Fibroblast of lung (primary cell): Measurements from ENCODE around the gene NEGR1.

Source experiments
- CTCF ChIP-seq, 2 donors: IDR thresholded peaks in 1 of 2; conservative IDR thresholded peaks in 1 of 2; 1 replicate in 1 of 2; 2 replicates in 1 of 2; pipeline ENCODE4 v1.5.1; 2011 to 2012; ENCODE audit warnings: low read length in 2 of 2, control low read depth in 1 of 2, inconsistent platforms in 1 of 2, low read depth in 1 of 2, mild to moderate bottlenecking in 1 of 2
- EZH2 ChIP-seq: IDR thresholded peaks from 2 replicates; pipeline ENCODE4 v1.5.1; 2012; ENCODE audit warnings: low read length, control low read depth, mild to moderate bottlenecking; ENCODE audit errors: missing control alignments

DNA sequence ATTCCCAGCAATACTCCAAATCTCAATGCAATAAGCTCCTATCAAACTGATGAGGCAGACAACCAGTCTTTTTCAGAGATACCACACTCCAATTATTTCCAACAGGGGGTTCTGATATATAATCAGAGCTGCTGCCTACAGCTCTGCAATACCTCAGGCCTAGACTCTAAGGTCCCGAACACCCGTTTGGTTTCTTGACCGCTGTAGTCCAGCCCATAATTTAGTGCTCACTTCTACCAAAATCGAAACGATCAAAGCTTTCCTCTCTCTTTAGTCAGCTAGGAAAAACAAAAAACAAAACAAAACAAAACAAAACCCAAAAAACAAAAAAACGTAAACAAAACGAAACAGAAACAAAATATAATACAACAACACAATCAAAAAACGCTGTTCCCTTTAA is 453.0 kb downstream of the NEGR1 start:
- TF ChIP-seq CTCF (conservative IDR thresholded peaks at IDR 0.05 in 1 of 2, IDR thresholded peaks at IDR 0.05 in 1 of 2; ENCODE audit: low read depth in 1 of 2, low read length in 2 of 2) = no peak
- TF ChIP-seq EZH2 = no peak
